OCI-LY7 (cell line): ENCODE results near the gene PRKG1. TPM values are rescaled to one million over a fixed set of nuclear protein-coding genes. Genes with fewer than 3 reads are reported as not detected.

Source experiments
- BruUV-seq: library from RNA; stranded (reverse); fragments of 400-500 nt; replicated peaks from 2 replicates; lab custom pipeline; 2021; lab: Mats Ljungman, UMichigan
- CTCF ChIA-PET: fragments of 300-600 bp; sonication (Branson Sonifier 250); formaldehyde crosslinking; loops from one replicate; lab custom pipeline; 2022; ENCODE audit warnings: antibody characterized with exemption; ENCODE audit not compliant: unreplicated experiment; lab: Charles Lee
- POLR2A ChIA-PET: fragments of 300-600 bp; sonication (Branson Sonifier 250); formaldehyde crosslinking; loops from one replicate; lab custom pipeline; 2022; ENCODE audit warnings: antibody characterized with exemption; lab: Charles Lee
- DNase-seq: peaks from one replicate; pipeline ENCODE4 v3.0.0-alpha.2; 2015; ENCODE audit warnings: low spot score
- H2AFZ ChIP-seq: fragments of 200-600 bp; sonication (generic), shearing (Covaris generic); 2 replicates; pipeline ENCODE4 v1.6.1; 2014; ENCODE audit warnings: mild to moderate bottlenecking, antibody characterized with exemption, low read length, moderate library complexity
- H3K27ac ChIP-seq: fragments of 200-600 bp; sonication (generic); 2 replicates; pipeline ENCODE4 v1.5.1; 2014; ENCODE audit warnings: mixed run types, low read depth, mild to moderate bottlenecking, moderate library complexity, low read length, inconsistent platforms; ENCODE audit not compliant: poor library complexity, severe bottlenecking
- H3K36me3 ChIP-seq: fragments of 200-600 bp; sonication (generic); 2 replicates; pipeline ENCODE4 v1.6.1; 2014; ENCODE audit warnings: mild to moderate bottlenecking, antibody characterized with exemption, low read length, moderate library complexity, mixed read lengths; ENCODE audit not compliant: insufficient read depth
- H3K4me1 ChIP-seq: fragments of 200-600 bp; sonication (generic); 2 replicates; pipeline ENCODE4 v1.5.1; 2014; ENCODE audit warnings: mild to moderate bottlenecking, low read length; ENCODE audit not compliant: insufficient read depth, poor library complexity, severe bottlenecking
- H3K4me2 ChIP-seq: fragments of 200-600 bp; sonication (generic); 2 replicates; pipeline ENCODE4 v1.6.1; 2014; ENCODE audit warnings: mild to moderate bottlenecking, low read length
- H3K4me3 ChIP-seq: fragments of 200-600 bp; sonication (generic); 2 replicates; pipeline ENCODE4 v1.5.1; 2014; ENCODE audit warnings: mild to moderate bottlenecking, low read depth, low read length; ENCODE audit not compliant: poor library complexity, severe bottlenecking
- H3K79me2 ChIP-seq: fragments of 200-600 bp; sonication (generic); 2 replicates; pipeline ENCODE4 v1.6.1; 2016; ENCODE audit warnings: low read depth, mild to moderate bottlenecking, low read length, moderate library complexity, mixed read lengths; ENCODE audit not compliant: insufficient read depth
- H3K9me2 ChIP-seq: fragments of 200-600 bp; sonication (generic); 2 replicates; pipeline ENCODE4 v1.6.1; 2016; ENCODE audit warnings: mild to moderate bottlenecking, low read length, mixed read lengths; ENCODE audit not compliant: insufficient read depth
- H3K9me3 ChIP-seq: fragments of 200-600 bp; sonication (generic); 2 replicates; pipeline ENCODE4 v1.6.1; 2014; ENCODE audit warnings: mild to moderate bottlenecking, mixed run types, low read length, mixed read lengths
- H4K20me1 ChIP-seq: fragments of 200-600 bp; sonication (generic); 2 replicates; pipeline ENCODE4 v1.6.1; 2014; ENCODE audit warnings: mild to moderate bottlenecking, antibody characterized with exemption, low read length, moderate library complexity, mixed read lengths; ENCODE audit not compliant: insufficient read depth
- CTCF ChIP-seq: fragments of 200-600 bp; sonication (generic); conservative IDR thresholded peaks from 2 replicates; pipeline ENCODE4 v1.5.1; 2014; ENCODE audit warnings: mild to moderate bottlenecking, antibody characterized with exemption, low read length, moderate library complexity, mixed read lengths
- EZH2phosphoT487 ChIP-seq: fragments of 200-600 bp; sonication (generic); IDR thresholded peaks from 2 replicates; pipeline ENCODE4 v1.6.1; 2018; ENCODE audit warnings: low read depth, borderline replicate concordance, mild to moderate bottlenecking, mixed run types, antibody characterized with exemption, low read length, moderate library complexity, mixed read lengths
- intact Hi-C: fragments of 100-400 bp; cut with micrococcal nuclease; formaldehyde crosslinking; loops from one replicate; pipeline ENCODE4 v1.10.0; 2022; ENCODE audit not compliant: unreplicated experiment
- total RNA-seq, 2 experiments: library from RNA; depleted of rRNA in 1 of 2; stranded (reverse); fragments of >200 nt in 1 of 2; shearing (Covaris generic) in 1 of 2; gene quantifications; 2 replicates each; pipeline ENCODE4 v1.2.3, GENCODE V29; 2014 to 2022

The PRKG1 gene
- total RNA-seq, 2 experiments from 2014 or later = not detected

- no TSS peak for BruUV-seq
- TF ChIP-seq CTCF (no peak), EZH2phosphoT487 (no peak)
- intact Hi-C loops = no loop called here
- DNase-seq = no peak
- no peaks in the 10 kb centered on the region for H3K9me2 ChIP-seq
- CTCF ChIA-PET = no interaction called here
- no peak overlapping the region for H3K4me3 ChIP-seq
- POLR2A ChIA-PET = no interaction called here
- H3K36me3 ChIP-seq = no peaks in the 10 kb centered on the region
- no peak overlapping the region for H3K4me2 ChIP-seq
- H3K79me2 ChIP-seq = no peaks in the 10 kb centered on the region
- H3K27ac ChIP-seq = no peak overlapping the region
- no peaks in the 10 kb centered on the region for H4K20me1 ChIP-seq
- H3K9me3 ChIP-seq = no peaks in the 10 kb centered on the region
- no peaks in the 10 kb centered on the region for H3K4me1 ChIP-seq
- H2AFZ ChIP-seq = no peak overlapping the region
Measured at GRCh38 chr10:51367127-51367526, 292.8 kb downstream of the PRKG1 start.

GRCh38 chr10:51367694-51368093 lies 293.4 kb downstream of the PRKG1 start:
- no peak for DNase-seq
- H3K79me2 ChIP-seq = no peaks in the 10 kb centered on the region
- no peaks in the 10 kb centered on the region for H3K4me1 ChIP-seq
- no peaks in the 10 kb centered on the region for H4K20me1 ChIP-seq
- TF ChIP-seq EZH2phosphoT487 (no peak), CTCF (no peak)
- no peak overlapping the region for H3K4me2 ChIP-seq
- H3K9me3 ChIP-seq = no peaks in the 10 kb centered on the region
- H3K4me3 ChIP-seq = no peak overlapping the region
- no peaks in the 10 kb centered on the region for H3K9me2 ChIP-seq
- intact Hi-C loops = no loop called here
- CTCF ChIA-PET = no interaction called here
- no peak overlapping the region for H3K27ac ChIP-seq
- POLR2A ChIA-PET = interaction anchor here (1.0 kb wide), 1 partner anchor 25 kb away, joined by 3 read pairs; no protein-coding TSS in a partner anchor
- no TSS peak for BruUV-seq
- H3K36me3 ChIP-seq = no peaks in the 10 kb centered on the region
- H2AFZ ChIP-seq = no peak overlapping the region

GRCh38 chr10:51368943-51369342 lies 294.7 kb downstream of the PRKG1 start:
- Histone ChIP-seq H3K4me1 (no peaks in the 10 kb centered on the region), H2AFZ (no peak overlapping the region), H3K27ac (no peak overlapping the region), H3K4me2 (no peak overlapping the region), H3K79me2 (no peaks in the 10 kb centered on the region), H3K9me3 (no peaks in the 10 kb centered on the region), H3K4me3 (no peak overlapping the region), H3K36me3 (no peaks in the 10 kb centered on the region), H3K9me2 (no peaks in the 10 kb centered on the region), H4K20me1 (no peaks in the 10 kb centered on the region)
- ChIA-PET POLR2A (no interaction called here), CTCF (no interaction called here)
- BruUV-seq = no TSS peak
- no peak for TF ChIP-seq EZH2phosphoT487
- TF ChIP-seq CTCF = peak; percentile 72
- no peak for DNase-seq
- intact Hi-C loops = no loop called here
